ENCODE data around the gene JPH4. TPM values are rescaled to one million over a fixed set of nuclear protein-coding genes. Genes with fewer than 3 reads are reported as not detected.

JPH4 gene
- total RNA-seq, 1 experiment from 2014 or later: not detected

GRCh38 chr14:23569443-23570151, 9.0 kb downstream of the JPH4 start:
- no peak for TF ChIP-seq CTCF (conservative IDR thresholded peaks at IDR 0.05; ENCODE audit: low read depth, low read length)
- TF ChIP-seq EZH2 (IDR thresholded peaks at IDR 0.05; ENCODE audit: borderline replicate concordance, low read depth, low read length, poor library complexity, severe bottlenecking): no peak
- Histone ChIP-seq H3K36me3 (ENCODE audit: insufficient read depth, low read length, poor library complexity, severe bottlenecking) (no peaks in the 10 kb centered on the region), H3K27ac (ENCODE audit: low read depth, low read length, poor library complexity, severe bottlenecking) (no peak overlapping the region), H3K9me3 (ENCODE audit: low read depth, low read length, poor library complexity, severe bottlenecking) (no peaks in the 10 kb centered on the region), H3K4me3 (ENCODE audit: low read depth, low read length, poor library complexity, severe bottlenecking) (no peak overlapping the region), H3K4me1 (ENCODE audit: insufficient read depth, low read length, poor library complexity, severe bottlenecking) (peaks cover 14% of the 10 kb centered on the region), H3K27me3 (replicated peaks; ENCODE audit: insufficient read depth, low read depth, low read length, poor library complexity) (no peaks in the 10 kb centered on the region)
- POLR2A ChIA-PET (ENCODE audit: low non-redundant PET): no interaction called here
- peak; percentile 49 for DNase-seq (ENCODE audit: low spot score)
- no TSS peak for BruUV-seq (replicated peaks)
- CTCF ChIA-PET: no interaction called here
- intact Hi-C loops (cut with micrococcal nuclease; ENCODE audit: unreplicated experiment): no loop called here

GRCh38 chr14:23568600-23569331, 9.8 kb downstream of the JPH4 start:
- no peaks in the 10 kb centered on the region for H3K27me3 ChIP-seq (replicated peaks; ENCODE audit: insufficient read depth, low read depth, low read length, poor library complexity)
- POLR2A ChIA-PET (ENCODE audit: low non-redundant PET): no interaction called here
- intact Hi-C loops (cut with micrococcal nuclease; ENCODE audit: unreplicated experiment): no loop called here
- no peak overlapping the region for H3K27ac ChIP-seq (ENCODE audit: low read depth, low read length, poor library complexity, severe bottlenecking)
- H3K36me3 ChIP-seq (ENCODE audit: insufficient read depth, low read length, poor library complexity, severe bottlenecking): no peaks in the 10 kb centered on the region
- H3K4me1 ChIP-seq (ENCODE audit: insufficient read depth, low read length, poor library complexity, severe bottlenecking): peaks cover 14% of the 10 kb centered on the region
- H3K4me3 ChIP-seq (ENCODE audit: low read depth, low read length, poor library complexity, severe bottlenecking): no peak overlapping the region
- TF ChIP-seq EZH2 (IDR thresholded peaks at IDR 0.05; ENCODE audit: borderline replicate concordance, low read depth, low read length, poor library complexity, severe bottlenecking): no peak
- TF ChIP-seq CTCF (conservative IDR thresholded peaks at IDR 0.05; ENCODE audit: low read depth, low read length): peak; percentile 61
- H3K9me3 ChIP-seq (ENCODE audit: low read depth, low read length, poor library complexity, severe bottlenecking): no peaks in the 10 kb centered on the region
- DNase-seq (ENCODE audit: low spot score): peak; percentile 66
- no TSS peak for BruUV-seq (replicated peaks)
- CTCF ChIA-PET: interaction anchor here (0.5 kb wide), 1 partner anchor 97 kb away, joined by 4 read pairs; no protein-coding TSS in a partner anchor

- intact Hi-C loops (cut with micrococcal nuclease; ENCODE audit: unreplicated experiment): no loop called here
- POLR2A ChIA-PET (ENCODE audit: low non-redundant PET): no interaction called here
Measured at GRCh38 chr14:23568021-23568599, 10.5 kb downstream of the JPH4 start.

More at GRCh38 chr14:23568021-23568599, 10.5 kb downstream of the JPH4 start:
- Histone ChIP-seq H3K4me3 (ENCODE audit: low read depth, low read length, poor library complexity, severe bottlenecking) (peak overlapping the region; percentile 59), H3K9me3 (ENCODE audit: low read depth, low read length, poor library complexity, severe bottlenecking) (no peaks in the 10 kb centered on the region), H3K27me3 (replicated peaks; ENCODE audit: insufficient read depth, low read depth, low read length, poor library complexity) (no peaks in the 10 kb centered on the region), H3K27ac (ENCODE audit: low read depth, low read length, poor library complexity, severe bottlenecking) (no peak overlapping the region), H3K36me3 (ENCODE audit: insufficient read depth, low read length, poor library complexity, severe bottlenecking) (no peaks in the 10 kb centered on the region), H3K4me1 (ENCODE audit: insufficient read depth, low read length, poor library complexity, severe bottlenecking) (peaks cover 14% of the 10 kb centered on the region)
- no TSS peak for BruUV-seq (replicated peaks)
- no peak for DNase-seq (ENCODE audit: low spot score)
- CTCF ChIA-PET: interaction anchor here (0.5 kb wide), 1 partner anchor 98 kb away, joined by 4 read pairs; no protein-coding TSS in a partner anchor
- TF ChIP-seq CTCF (conservative IDR thresholded peaks at IDR 0.05; ENCODE audit: low read depth, low read length): no peak
- TF ChIP-seq EZH2 (IDR thresholded peaks at IDR 0.05; ENCODE audit: borderline replicate concordance, low read depth, low read length, poor library complexity, severe bottlenecking): no peak

All from A673 (cell line).